ENCODE results near the gene NUDT5. TPM values are rescaled to one million over a fixed set of nuclear protein-coding genes. Genes with fewer than 3 reads are reported as not detected.

NUDT5 gene
- polyA plus RNA-seq, 1 donor (not counting 4 experiments of a cell fraction or from before 2014, with no cell fraction given): 125 TPM

DNA sequence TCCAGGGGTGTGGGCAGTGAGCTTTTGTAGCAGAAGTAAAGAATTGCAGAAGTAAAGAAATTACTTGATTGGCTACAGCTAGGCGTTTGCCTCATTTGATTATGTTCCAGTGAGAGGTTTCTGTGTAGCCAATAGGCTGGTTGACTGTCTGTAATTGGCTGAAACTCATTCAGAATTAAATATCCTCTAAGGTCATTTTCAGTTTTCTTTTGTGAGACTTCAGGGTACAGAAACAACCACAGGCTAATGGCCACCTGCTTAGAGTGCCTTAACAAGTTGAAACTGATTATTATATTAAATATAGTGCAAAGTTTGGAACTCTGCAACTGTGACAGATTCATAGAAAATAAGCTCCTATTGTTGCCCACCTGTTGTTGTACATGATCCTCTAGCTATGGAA is 55.7 kb downstream of the NUDT5 start:
- FAIRE-seq (no peak), DNase-seq (ENCODE audit: low read depth, low spot score) (no peak)
- H3K9me1 ChIP-seq (ENCODE audit: control insufficient read depth, extremely low read depth, insufficient read depth, low read length): peaks cover 2% of the 10 kb centered on the region
- H3K27me3 ChIP-seq (ENCODE audit: control insufficient read depth, extremely low read depth, insufficient read depth, low read length): no peaks in the 10 kb centered on the region
- no peaks in the 10 kb centered on the region for H3K4me1 ChIP-seq (ENCODE audit: control insufficient read depth, extremely low read depth, insufficient read depth, low read length)
- H4K20me1 ChIP-seq (ENCODE audit: control insufficient read depth, extremely low read depth, insufficient read depth, low read length): no peaks in the 10 kb centered on the region
- no peak overlapping the region for H2AFZ ChIP-seq (ENCODE audit: control insufficient read depth, low read length)
- H3K9me3 ChIP-seq (ENCODE audit: control insufficient read depth, low read depth, low read length): no peaks in the 10 kb centered on the region
- H3K27ac ChIP-seq (ENCODE audit: control insufficient read depth, insufficient read depth, low read length): no peak overlapping the region
- H3K4me3 ChIP-seq (ENCODE audit: control insufficient read depth in 2 of 3, extremely low read depth in 1 of 3, insufficient read depth in 2 of 3, low read depth in 1 of 3, low read length in 3 of 3): no peak overlapping the region
- dilution Hi-C loops (cut with MboI; ENCODE audit: extremely low pct_ligation_motif_present, low sequenced_read_pairs): no loop called here
- H3K79me2 ChIP-seq (ENCODE audit: control insufficient read depth, insufficient read depth, low read length): no peaks in the 10 kb centered on the region
- H3K36me3 ChIP-seq (ENCODE audit: control insufficient read depth in 2 of 2, extremely low read depth in 1 of 2, insufficient read depth in 2 of 2, low read length in 2 of 2): peaks cover 18 to 21% of the 10 kb centered on the region in 2 experiments
- no peak overlapping the region for H3K9ac ChIP-seq (ENCODE audit: control insufficient read depth, extremely low read depth, insufficient read depth, low read length)
- H3K4me2 ChIP-seq (ENCODE audit: control insufficient read depth, extremely low read depth, insufficient read depth, low read depth, low read length): no peak overlapping the region
- TF ChIP-seq, protein P1, sequence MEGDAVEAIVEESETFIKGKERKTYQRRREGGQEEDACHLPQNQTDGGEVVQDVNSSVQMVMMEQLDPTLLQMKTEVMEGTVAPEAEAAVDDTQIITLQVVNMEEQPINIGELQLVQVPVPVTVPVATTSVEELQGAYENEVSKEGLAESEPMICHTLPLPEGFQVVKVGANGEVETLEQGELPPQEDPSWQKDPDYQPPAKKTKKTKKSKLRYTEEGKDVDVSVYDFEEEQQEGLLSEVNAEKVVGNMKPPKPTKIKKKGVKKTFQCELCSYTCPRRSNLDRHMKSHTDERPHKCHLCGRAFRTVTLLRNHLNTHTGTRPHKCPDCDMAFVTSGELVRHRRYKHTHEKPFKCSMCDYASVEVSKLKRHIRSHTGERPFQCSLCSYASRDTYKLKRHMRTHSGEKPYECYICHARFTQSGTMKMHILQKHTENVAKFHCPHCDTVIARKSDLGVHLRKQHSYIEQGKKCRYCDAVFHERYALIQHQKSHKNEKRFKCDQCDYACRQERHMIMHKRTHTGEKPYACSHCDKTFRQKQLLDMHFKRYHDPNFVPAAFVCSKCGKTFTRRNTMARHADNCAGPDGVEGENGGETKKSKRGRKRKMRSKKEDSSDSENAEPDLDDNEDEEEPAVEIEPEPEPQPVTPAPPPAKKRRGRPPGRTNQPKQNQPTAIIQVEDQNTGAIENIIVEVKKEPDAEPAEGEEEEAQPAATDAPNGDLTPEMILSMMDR (optimal IDR thresholded peaks at IDR 0.05 in 1 of 3, IDR thresholded peaks at IDR 0.05 in 1 of 3, conservative IDR thresholded peaks at IDR 0.05 in 1 of 3; ENCODE audit: extremely low read depth in 1 of 3, insufficient read depth in 2 of 3, low read length in 3 of 3): no peak
- TF ChIP-seq EZH2 (IDR thresholded peaks at IDR 0.05; ENCODE audit: low read length): no peak

DNA sequence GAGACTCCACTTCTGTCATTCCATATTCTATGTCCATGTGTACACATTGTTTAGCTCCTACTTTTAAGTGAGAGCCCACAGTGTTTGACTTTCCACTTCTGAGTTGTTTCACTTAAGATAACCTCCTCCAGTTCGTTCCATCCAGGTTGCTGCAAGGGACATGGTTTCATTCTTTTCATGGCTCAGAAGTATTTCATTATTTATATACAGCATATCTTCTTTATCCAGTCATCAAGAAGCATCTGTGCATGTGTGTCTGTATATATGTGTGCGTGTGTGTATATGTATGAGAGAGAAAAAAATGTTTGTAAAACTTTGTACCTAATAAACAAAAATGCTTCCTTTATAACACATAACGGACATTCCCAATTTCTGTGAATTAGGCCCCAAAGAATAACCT is 60.1 kb downstream of the NUDT5 start:
- no peaks in the 10 kb centered on the region for H3K9me1 ChIP-seq (ENCODE audit: control insufficient read depth, extremely low read depth, insufficient read depth, low read length)
- H3K9me3 ChIP-seq (ENCODE audit: control insufficient read depth, low read depth, low read length): no peaks in the 10 kb centered on the region
- H2AFZ ChIP-seq (ENCODE audit: control insufficient read depth, low read length): no peak overlapping the region
- no peak overlapping the region for H3K9ac ChIP-seq (ENCODE audit: control insufficient read depth, extremely low read depth, insufficient read depth, low read length)
- no peaks in the 10 kb centered on the region for H3K4me1 ChIP-seq (ENCODE audit: control insufficient read depth, extremely low read depth, insufficient read depth, low read length)
- dilution Hi-C loops (cut with MboI; ENCODE audit: extremely low pct_ligation_motif_present, low sequenced_read_pairs): no loop called here
- FAIRE-seq (no peak), DNase-seq (ENCODE audit: low read depth, low spot score) (no peak)
- no peak overlapping the region for H3K27ac ChIP-seq (ENCODE audit: control insufficient read depth, insufficient read depth, low read length)
- no peaks in the 10 kb centered on the region for H3K27me3 ChIP-seq (ENCODE audit: control insufficient read depth, extremely low read depth, insufficient read depth, low read length)
- H3K36me3 ChIP-seq (ENCODE audit: control insufficient read depth in 2 of 2, extremely low read depth in 1 of 2, insufficient read depth in 2 of 2, low read length in 2 of 2): peaks cover 7 to 10% of the 10 kb centered on the region in 2 experiments
- no peak overlapping the region for H3K4me3 ChIP-seq (ENCODE audit: control insufficient read depth in 2 of 3, extremely low read depth in 1 of 3, insufficient read depth in 2 of 3, low read depth in 1 of 3, low read length in 3 of 3)
- TF ChIP-seq EZH2 (IDR thresholded peaks at IDR 0.05; ENCODE audit: low read length): no peak
- TF ChIP-seq, protein P1 (optimal IDR thresholded peaks at IDR 0.05 in 1 of 3, IDR thresholded peaks at IDR 0.05 in 1 of 3, conservative IDR thresholded peaks at IDR 0.05 in 1 of 3; ENCODE audit: extremely low read depth in 1 of 3, insufficient read depth in 2 of 3, low read length in 3 of 3): no peak
- no peak overlapping the region for H3K4me2 ChIP-seq (ENCODE audit: control insufficient read depth, extremely low read depth, insufficient read depth, low read depth, low read length)
- peaks cover 13% of the 10 kb centered on the region for H3K79me2 ChIP-seq (ENCODE audit: control insufficient read depth, insufficient read depth, low read length)
- H4K20me1 ChIP-seq (ENCODE audit: control insufficient read depth, extremely low read depth, insufficient read depth, low read length): no peaks in the 10 kb centered on the region
